ENCODE measurements around the gene SLC25A41.

- no peak for TF ChIP-seq CTCF (IDR thresholded peaks at IDR 0.05)
- no peak for TF ChIP-seq EP300 (IDR thresholded peaks at IDR 0.05)
- no peak for TF ChIP-seq POLR2A (IDR thresholded peaks at IDR 0.05)
- TF ChIP-seq POLR2AphosphoS5 (IDR thresholded peaks at IDR 0.05), result no peak
Measured at GRCh38 chr19:6479836-6480398, 46.4 kb upstream of the SLC25A41 start.

Measured in suprapubic skin (tissue), 4 donors.